Muscle of leg (tissue), 11 donors: Measurements from ENCODE around the gene ST8SIA6. TPM values are rescaled to one million over a fixed set of nuclear protein-coding genes. Genes with fewer than 3 reads are reported as not detected.
"Not testable (repeated sequence)": the region's sequence is repeated elsewhere in the genome, so short reads cannot be mapped to it uniquely, and the experiment has no call there.

Source experiments
- DNase-seq: peaks from one replicate; pipeline ENCODE4 v3.0.0; 2013
- H3K27ac ChIP-seq: one replicate; pipeline ENCODE4 v1.5.1; 2013; ENCODE audit warnings: mild to moderate bottlenecking, low read length, control low read depth
- H3K27me3 ChIP-seq: one replicate; pipeline ENCODE4 v1.6.1; 2013; ENCODE audit warnings: low read length; ENCODE audit not compliant: control insufficient read depth, insufficient read depth
- H3K36me3 ChIP-seq: one replicate; pipeline ENCODE4 v1.6.1; 2013; ENCODE audit warnings: low read length; ENCODE audit not compliant: control insufficient read depth, insufficient read depth
- H3K4me1 ChIP-seq: one replicate; pipeline ENCODE4 v1.6.1; 2013; ENCODE audit warnings: low read length; ENCODE audit not compliant: control insufficient read depth, insufficient read depth
- H3K4me3 ChIP-seq: one replicate; pipeline ENCODE4 v1.5.1; 2013; ENCODE audit warnings: low read length, control low read depth
- H3K9me3 ChIP-seq: replicated peaks from 2 replicates; pipeline ENCODE4 v1.6.1; 2013; ENCODE audit warnings: low read depth, low read length; ENCODE audit not compliant: control insufficient read depth
- WGBS: methylation state at CpG from one replicate; pipeline ENCODE4 v1.1.5; 2013; ENCODE audit warnings: missing lambda C conversion rate; ENCODE audit not compliant: insufficient coverage; 5-methylcytosine and 5-hydroxymethylcytosine counted together
- polyA plus RNA-seq, 8 donors: library from polyadenylated mRNA; unstranded; fragments of 120-200 nt; gene quantifications; one replicate each; pipeline versions ENCODE4 v1.2.1 to v1.2.3, GENCODE V29; 2013; ENCODE audit warnings: inconsistent platforms in 1 of 8, low replicate concordance in 1 of 8; ENCODE audit not compliant: insufficient read length in 8 of 8, insufficient read depth in 1 of 8
- total RNA-seq: library from RNA; stranded (reverse); fragments of 120-200 nt; gene quantifications from one replicate; pipeline ENCODE4 v1.2.4, GENCODE V29; 2013

The ST8SIA6 gene
- total and polyA plus RNA-seq, 9 donors: 1.0 to 2.2 (median 1.7) TPM

GRCh38 chr10:17414484-17414883 lies 39.9 kb downstream of the ST8SIA6 start:
- no peak overlapping the region for H3K27ac ChIP-seq
- H3K4me1 ChIP-seq: no peaks in the 10 kb centered on the region
- H3K36me3 ChIP-seq: no peaks in the 10 kb centered on the region
- no peak overlapping the region for H3K4me3 ChIP-seq
- H3K9me3 ChIP-seq: no peaks in the 10 kb centered on the region
- no peaks in the 10 kb centered on the region for H3K27me3 ChIP-seq
- no peak for DNase-seq
- WGBS: no CpG with 5 or more reads among the region's 1 CpG

- Histone ChIP-seq H3K36me3 (no peaks in the 10 kb centered on the region), H3K4me1 (no peaks in the 10 kb centered on the region), H3K27ac (no peak overlapping the region), H3K27me3 (no peaks in the 10 kb centered on the region), H3K4me3 (no peak overlapping the region), H3K9me3 (no peaks in the 10 kb centered on the region)
- WGBS: 92% methylated on average over 2 of the region's 2 CpGs
- no peak for DNase-seq
Measured at GRCh38 chr10:17413876-17414275, 40.5 kb downstream of the ST8SIA6 start.

- Histone ChIP-seq H3K27ac (no peak overlapping the region), H3K4me1 (no peaks in the 10 kb centered on the region), H3K9me3 (no peaks in the 10 kb centered on the region), H3K4me3 (no peak overlapping the region), H3K27me3 (no peaks in the 10 kb centered on the region), H3K36me3 (no peaks in the 10 kb centered on the region)
- DNase-seq: no peak
- 63% methylated on average over 1 of the region's 2 CpGs for WGBS
Measured at GRCh38 chr10:17412323-17412722, 42.1 kb downstream of the ST8SIA6 start.

GRCh38 chr10:17410907-17411306 lies 43.5 kb downstream of the ST8SIA6 start:
- no peak overlapping the region for H3K27ac ChIP-seq
- DNase-seq: no peak
- no peaks in the 10 kb centered on the region for H3K27me3 ChIP-seq
- H3K4me1 ChIP-seq: no peaks in the 10 kb centered on the region
- H3K4me3 ChIP-seq: no peak overlapping the region
- no peaks in the 10 kb centered on the region for H3K36me3 ChIP-seq
- 100% methylated on average over 2 of the region's 5 CpGs for WGBS
- H3K9me3 ChIP-seq: no peaks in the 10 kb centered on the region

DNA sequence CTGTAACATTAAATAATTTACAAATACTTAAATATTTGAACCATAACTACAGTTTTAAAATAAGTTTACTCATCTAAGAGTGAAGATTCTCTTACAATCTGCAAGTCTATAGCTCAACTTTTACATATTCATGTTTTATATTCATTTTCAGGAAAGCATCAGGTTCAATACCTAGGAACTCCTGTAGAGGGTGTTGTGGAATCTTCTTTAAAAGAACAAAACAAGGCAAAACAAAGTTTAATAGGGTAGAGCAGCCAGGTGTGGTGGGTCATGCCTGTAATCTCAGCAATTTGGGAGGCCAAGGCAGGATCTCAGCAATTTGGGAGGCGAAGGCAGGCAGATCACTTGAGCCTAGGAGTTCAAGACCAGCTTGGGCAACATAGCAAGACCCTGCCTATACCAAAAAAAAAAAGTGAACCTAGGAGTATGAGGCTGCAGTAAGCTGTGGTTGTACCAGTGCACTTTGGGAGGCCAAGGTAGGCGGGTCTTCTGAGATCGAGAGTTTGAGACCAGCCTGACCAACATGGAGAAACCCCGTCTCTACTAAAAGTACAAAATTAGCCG lies 45.1 kb downstream of the ST8SIA6 start:
- no peak overlapping the region for H3K4me3 ChIP-seq
- H3K9me3 ChIP-seq: no peaks in the 10 kb centered on the region
- WGBS: 100% methylated on average over 2 of the region's 5 CpGs
- no peaks in the 10 kb centered on the region for H3K4me1 ChIP-seq
- H3K36me3 ChIP-seq: no peaks in the 10 kb centered on the region
- H3K27ac ChIP-seq: no peak overlapping the region
- DNase-seq: no peak
- no peaks in the 10 kb centered on the region for H3K27me3 ChIP-seq

GRCh38 chr10:17407047-17407446 lies 47.3 kb downstream of the ST8SIA6 start:
- no peak overlapping the region for H3K27ac ChIP-seq
- no peaks in the 10 kb centered on the region for H3K36me3 ChIP-seq
- no peak for DNase-seq
- 85% methylated on average over 4 of the region's 5 CpGs for WGBS
- no peak overlapping the region for H3K4me3 ChIP-seq
- no peaks in the 10 kb centered on the region for H3K4me1 ChIP-seq
- no peaks in the 10 kb centered on the region for H3K9me3 ChIP-seq
- H3K27me3 ChIP-seq: no peaks in the 10 kb centered on the region

- WGBS: no CpG with 5 or more reads among the region's 7 CpGs
- Histone ChIP-seq H3K9me3 (no peaks in the 10 kb centered on the region), H3K36me3 (no peaks in the 10 kb centered on the region), H3K27me3 (no peaks in the 10 kb centered on the region), H3K27ac (no peak overlapping the region), H3K4me1 (no peaks in the 10 kb centered on the region), H3K4me3 (no peak overlapping the region)
- DNase-seq: no peak
Measured at GRCh38 chr10:17406036-17406834, 48.2 kb downstream of the ST8SIA6 start.

DNA sequence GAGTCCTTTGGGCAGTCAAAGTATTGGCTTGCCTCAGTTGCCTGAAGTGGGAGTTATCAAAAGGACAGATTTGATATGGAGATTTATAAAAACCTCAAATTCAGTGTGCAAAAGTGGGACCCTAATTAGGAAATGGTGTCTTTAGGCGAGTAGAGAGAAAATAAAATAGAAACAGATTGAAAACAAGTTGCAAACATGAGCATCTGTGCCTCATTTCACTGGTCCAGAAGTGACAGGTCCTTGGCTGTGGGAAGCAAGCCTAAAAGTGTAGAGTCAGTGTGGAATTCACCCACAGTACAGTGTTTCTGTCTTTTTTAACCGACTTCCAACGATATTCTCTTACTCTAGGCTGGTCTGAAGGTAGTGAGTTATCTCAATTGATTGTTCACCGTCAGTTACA lies 51.2 kb downstream of the ST8SIA6 start:
- no peak for DNase-seq
- Histone ChIP-seq H3K27ac (no peak overlapping the region), H3K36me3 (no peaks in the 10 kb centered on the region), H3K9me3 (no peaks in the 10 kb centered on the region), H3K4me1 (no peaks in the 10 kb centered on the region), H3K4me3 (no peak overlapping the region), H3K27me3 (no peaks in the 10 kb centered on the region)
- WGBS: 71% methylated on average over 1 of the region's 4 CpGs

DNA sequence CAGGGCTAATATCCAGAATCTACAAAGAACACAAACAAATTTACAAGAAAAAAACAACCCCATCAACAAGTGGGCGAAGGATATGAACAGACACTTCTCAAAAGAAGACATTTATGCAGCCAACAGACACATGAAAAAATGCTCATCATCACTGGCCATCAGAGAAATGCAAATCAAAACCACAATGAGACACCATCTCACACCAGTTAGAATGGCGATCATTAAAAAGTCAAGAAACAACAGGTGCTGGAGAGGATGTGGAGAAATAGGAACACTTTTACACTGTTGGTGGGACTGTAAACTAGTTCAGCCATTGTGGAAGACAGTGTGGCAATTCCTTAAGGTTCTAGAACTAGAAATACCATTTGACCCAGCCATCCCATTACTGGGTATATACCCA lies 52.4 kb downstream of the ST8SIA6 start:
- H3K36me3 ChIP-seq, DNase-seq, H3K27ac ChIP-seq, H3K4me1 ChIP-seq, H3K4me3 ChIP-seq, H3K27me3 ChIP-seq, H3K9me3 ChIP-seq: not testable (repeated sequence)
- WGBS: no CpG with 5 or more reads among the region's 2 CpGs

DNA sequence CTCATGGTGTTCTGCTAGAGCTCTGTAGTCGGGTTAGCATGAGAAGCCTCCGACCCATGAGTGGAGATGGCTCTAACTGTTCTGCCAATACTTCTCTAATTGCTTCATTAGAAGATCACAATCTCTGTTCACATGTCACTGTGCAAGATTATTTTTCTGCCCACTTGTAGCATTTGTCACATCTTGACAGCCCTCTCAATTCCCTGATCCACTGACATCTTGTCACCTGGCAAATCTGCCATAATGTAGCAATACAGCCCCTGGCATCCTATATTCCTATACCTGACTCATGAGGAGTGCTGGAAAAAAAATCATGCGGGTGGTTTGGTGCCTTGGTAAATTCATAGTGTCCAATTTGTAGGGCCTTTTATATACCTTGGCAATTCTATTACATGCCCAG lies 58.4 kb downstream of the ST8SIA6 start:
- no peaks in the 10 kb centered on the region for H3K4me1 ChIP-seq
- H3K27me3 ChIP-seq: no peaks in the 10 kb centered on the region
- no peak overlapping the region for H3K27ac ChIP-seq
- DNase-seq: no peak
- H3K9me3 ChIP-seq: no peaks in the 10 kb centered on the region
- WGBS: 100% methylated on average over 2 of the region's 3 CpGs
- H3K36me3 ChIP-seq: no peaks in the 10 kb centered on the region
- H3K4me3 ChIP-seq: no peak overlapping the region
